Kidney (tissue), 14 donors: ENCODE measurements around the gene NSD1. TPM values are rescaled to one million over a fixed set of nuclear protein-coding genes. Genes with fewer than 3 reads are reported as not detected.

Experiments
- DNase-seq, 5 donors: peaks; one replicate each; pipeline ENCODE4 v3.0.0-alpha.2; 2013 to 2020
- FAIRE-seq: peaks from 2 replicates; lab custom pipeline; 2012; peaks lifted over from hg19 to GRCh38; lab: Jason Lieb, UNC
- H3K27ac ChIP-seq, 2 donors: one replicate each; pipeline ENCODE4 v1.7.0; 2013; ENCODE audit warnings: low read depth in 2 of 2, low read length in 2 of 2, inconsistent platforms in 1 of 2
- H3K27me3 ChIP-seq: one replicate; pipeline ENCODE4 v1.7.1; 2013; ENCODE audit warnings: low read length, inconsistent platforms; ENCODE audit not compliant: control insufficient read depth, insufficient read depth
- H3K36me3 ChIP-seq, 3 donors: one replicate each; pipeline versions ENCODE4 v1.7.0 to v1.7.1; 2013; ENCODE audit warnings: low read length in 3 of 3, control low read depth in 1 of 3, inconsistent platforms in 1 of 3; ENCODE audit not compliant: insufficient read depth in 3 of 3, control insufficient read depth in 2 of 3
- H3K4me1 ChIP-seq, 3 donors: one replicate each; pipeline versions ENCODE4 v1.7.0 to v1.7.1; 2013; ENCODE audit warnings: low read length in 3 of 3, inconsistent platforms in 1 of 3, low read depth in 1 of 3; ENCODE audit not compliant: control insufficient read depth in 2 of 3, insufficient read depth in 2 of 3
- H3K4me3 ChIP-seq, 3 donors: one replicate each; pipeline versions ENCODE4 v1.7.0 to v1.8.1; 2013; ENCODE audit warnings: low read length in 3 of 3, control low read depth in 1 of 3, inconsistent platforms in 1 of 3
- H3K9ac ChIP-seq, 3 donors: one replicate each; pipeline versions ENCODE4 v1.7.0 to v1.7.1; 2013; ENCODE audit warnings: low read length in 3 of 3, control low read depth in 1 of 3, inconsistent platforms in 1 of 3
- H3K9me3 ChIP-seq, 3 donors: one replicate each; pipeline versions ENCODE4 v1.7.0 to v1.7.1; 2013; ENCODE audit warnings: low read length in 3 of 3, control low read depth in 1 of 3, inconsistent platforms in 1 of 3; ENCODE audit not compliant: control insufficient read depth in 2 of 3, insufficient read depth in 1 of 3
- CTCF ChIP-seq: IDR thresholded peaks from 3 replicates; pipeline ENCODE4 v1.5.1; 2012; ENCODE audit warnings: mild to moderate bottlenecking, moderate library complexity, borderline replicate concordance; ENCODE audit not compliant: insufficient read depth; ENCODE audit errors: extremely low read depth
- intact Hi-C: fragments of 100-400 bp; cut with DNase I; formaldehyde crosslinking; loops from one replicate; pipeline ENCODE4 v1.11.1; 2022
- polyA plus RNA-seq: library from polyadenylated mRNA; stranded (reverse); fragments of 350-450 nt; fragmentation: Illumina TruSeq; extraction: RNeasy Lipid Tissue Mini Kit (QIAGEN cat#74804); gene quantifications from one replicate; pipeline ENCODE4 v1.2.3, GENCODE V29; 2014; ENCODE audit warnings: low read depth, low replicate concordance; ENCODE audit not compliant: insufficient read depth
- total RNA-seq: library from RNA; stranded (reverse); fragmentation: NEBNext Ultra II Directional; extraction: Animal tissue kit (Norgen Biotek cat#: 25700); gene quantifications from one replicate; pipeline ENCODE4 v1.2.1, GENCODE V29; 2021
- donor health status: control.
- donor health status: control.
- donor health status: control.
- donor health status: control.
- donor health status: control.
- donor health status: DM: yes; HTN: yes; CAD: no.
- donor health status: Normal renal cell carcinoma (clear cell type).

NSD1 gene
- total and polyA plus RNA-seq, 2 donors from 2014 or later, result 6.0 to 99.1 TPM

- H3K27ac ChIP-seq, result no peak overlapping the region
- H3K9ac ChIP-seq, result no peak overlapping the region
- H3K4me1 ChIP-seq, result peaks cover 0 to 7% (median 0%) of the 10 kb centered on the region in 3 donors
- no peak for TF ChIP-seq CTCF
- H3K9me3 ChIP-seq, result no peaks in the 10 kb centered on the region
- intact Hi-C loops, result loop anchor here (5.0 kb wide), 1 partner anchor 38 kb away; no protein-coding TSS in a partner anchor
- H3K27me3 ChIP-seq, result no peaks in the 10 kb centered on the region
- FAIRE-seq (no peak), DNase-seq (peak in 3 of 5 donors; percentile 57 to 66 (median 63))
- no peak overlapping the region for H3K4me3 ChIP-seq
- H3K36me3 ChIP-seq, result no peaks in the 10 kb centered on the region
Measured at GRCh38 chr5:177109810-177110209, 23.8 kb upstream of the NSD1 start.

GRCh38 chr5:177111720-177112394 is 21.7 kb upstream of the NSD1 start:
- no peaks in the 10 kb centered on the region for H3K9me3 ChIP-seq
- FAIRE-seq (no peak), DNase-seq (peak; percentile 77 to 87 (median 82))
- H3K36me3 ChIP-seq, result no peaks in the 10 kb centered on the region
- peaks cover 0 to 15% (median 0%) of the 10 kb centered on the region in 3 donors for H3K4me1 ChIP-seq
- intact Hi-C loops, result loop anchor here (5.0 kb wide), 1 partner anchor 40 kb away; no protein-coding TSS in a partner anchor
- H3K27me3 ChIP-seq, result no peaks in the 10 kb centered on the region
- no peak overlapping the region for H3K27ac ChIP-seq
- no peak overlapping the region for H3K4me3 ChIP-seq
- H3K9ac ChIP-seq, result no peak overlapping the region
- TF ChIP-seq CTCF, result peak; percentile 97

- no peak overlapping the region for H3K9ac ChIP-seq
- intact Hi-C loops, result loop anchor here (5.0 kb wide), 1 partner anchor 40 kb away; no protein-coding TSS in a partner anchor
- no peak overlapping the region for H3K4me3 ChIP-seq
- H3K27ac ChIP-seq, result no peak overlapping the region
- no peak for TF ChIP-seq CTCF
- FAIRE-seq, result no peak
- peaks cover 0 to 15% (median 0%) of the 10 kb centered on the region in 3 donors for H3K4me1 ChIP-seq
- DNase-seq, result peak in 1 of 5 donors; percentile 51
- no peaks in the 10 kb centered on the region for H3K36me3 ChIP-seq
- no peaks in the 10 kb centered on the region for H3K27me3 ChIP-seq
- no peaks in the 10 kb centered on the region for H3K9me3 ChIP-seq
Measured at GRCh38 chr5:177112589-177113220, 20.9 kb upstream of the NSD1 start.
